H7 (cell line): ENCODE data around the gene PHACTR1. TPM values are rescaled to one million over a fixed set of nuclear protein-coding genes. Genes with fewer than 3 reads are reported as not detected.
"Not testable (repeated sequence)": the region's sequence is repeated elsewhere in the genome, so short reads cannot be mapped to it uniquely, and the experiment has no call there.

ENCODE experiments used
- DNase-seq: peaks from one replicate; pipeline ENCODE4 v3.0.0; 2012
- H3K27me3 ChIP-seq: 2 replicates; pipeline ENCODE4 v1.6.0; 2011; ENCODE audit warnings: mild to moderate bottlenecking, low read length; ENCODE audit not compliant: control insufficient read depth, insufficient read depth
- H3K36me3 ChIP-seq: replicated peaks from 2 replicates; pipeline ENCODE4 v1.5.1; 2011; ENCODE audit warnings: low read length; ENCODE audit not compliant: control insufficient read depth, insufficient read depth
- H3K4me3 ChIP-seq: 2 replicates; pipeline ENCODE4 v1.5.1; 2011; ENCODE audit warnings: low read depth, mild to moderate bottlenecking, control low read depth, low read length, moderate library complexity; ENCODE audit not compliant: insufficient read depth
- total RNA-seq: library from RNA; depleted of rRNA; stranded (reverse); fragments of >200 nt; shearing (Covaris generic); gene quantifications from 2 replicates; pipeline ENCODE4 v1.2.3, GENCODE V29; 2014

PHACTR1 gene
- total RNA-seq, 1 experiment from 2014 or later: 3.3 TPM

DNA sequence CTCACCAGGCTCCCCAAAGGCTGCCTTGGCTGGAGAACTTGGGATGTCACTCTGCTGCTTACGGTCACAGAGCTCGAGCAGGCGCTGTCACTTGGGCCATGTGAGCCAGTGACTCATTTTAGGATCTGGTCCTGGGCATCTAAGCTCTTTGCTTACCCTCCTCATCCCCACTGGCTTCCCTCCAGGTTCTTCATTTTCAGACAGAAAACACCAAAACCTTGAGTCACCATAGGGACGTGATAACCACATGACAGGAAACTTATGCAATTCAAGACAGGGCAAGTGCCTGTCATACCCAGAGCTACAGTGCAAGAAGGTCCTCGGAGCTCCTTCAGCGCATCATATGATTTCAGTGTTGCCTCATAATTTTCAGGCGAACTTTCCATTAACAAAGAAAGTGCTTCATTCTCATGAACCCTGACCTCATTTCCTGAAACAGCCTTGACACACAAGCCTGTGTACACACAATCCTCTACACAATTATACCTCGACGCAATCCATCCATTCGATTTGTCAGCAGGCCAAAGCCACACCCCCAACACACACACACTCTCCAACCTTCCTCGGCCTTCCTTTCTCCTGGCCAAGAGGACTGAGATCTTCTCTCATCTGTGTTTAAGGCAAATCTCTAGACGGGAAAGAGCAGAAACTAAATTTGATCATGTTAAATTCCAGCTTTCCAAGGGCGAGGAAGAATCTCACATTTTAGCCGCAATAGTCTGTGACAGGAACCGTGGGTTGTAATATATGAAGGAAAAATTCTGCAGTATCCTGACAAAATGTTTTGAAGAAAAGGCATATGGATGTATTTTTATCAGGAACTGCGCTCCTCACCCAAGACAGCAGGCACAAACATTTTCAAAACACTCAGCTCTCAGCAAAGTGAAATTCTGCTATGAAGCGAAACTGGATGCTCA lies 586.4 kb downstream of the PHACTR1 start:
- Histone ChIP-seq H3K36me3 (peaks cover 18% of the 10 kb centered on the region), H3K4me3 (no peak overlapping the region), H3K27me3 (no peaks in the 10 kb centered on the region)
- DNase-seq: no peak

GRCh38 chr6:13303668-13304017 lies 587.1 kb downstream of the PHACTR1 start:
- Histone ChIP-seq H3K4me3 (no peak overlapping the region), H3K36me3 (peaks cover 19% of the 10 kb centered on the region), H3K27me3 (no peaks in the 10 kb centered on the region)
- DNase-seq: no peak

- Histone ChIP-seq H3K36me3 (peaks cover 20% of the 10 kb centered on the region), H3K27me3 (no peaks in the 10 kb centered on the region)
These were observed 587.5 kb downstream of the PHACTR1 start for GRCh38 chr6:13304101-13304500.

DNA sequence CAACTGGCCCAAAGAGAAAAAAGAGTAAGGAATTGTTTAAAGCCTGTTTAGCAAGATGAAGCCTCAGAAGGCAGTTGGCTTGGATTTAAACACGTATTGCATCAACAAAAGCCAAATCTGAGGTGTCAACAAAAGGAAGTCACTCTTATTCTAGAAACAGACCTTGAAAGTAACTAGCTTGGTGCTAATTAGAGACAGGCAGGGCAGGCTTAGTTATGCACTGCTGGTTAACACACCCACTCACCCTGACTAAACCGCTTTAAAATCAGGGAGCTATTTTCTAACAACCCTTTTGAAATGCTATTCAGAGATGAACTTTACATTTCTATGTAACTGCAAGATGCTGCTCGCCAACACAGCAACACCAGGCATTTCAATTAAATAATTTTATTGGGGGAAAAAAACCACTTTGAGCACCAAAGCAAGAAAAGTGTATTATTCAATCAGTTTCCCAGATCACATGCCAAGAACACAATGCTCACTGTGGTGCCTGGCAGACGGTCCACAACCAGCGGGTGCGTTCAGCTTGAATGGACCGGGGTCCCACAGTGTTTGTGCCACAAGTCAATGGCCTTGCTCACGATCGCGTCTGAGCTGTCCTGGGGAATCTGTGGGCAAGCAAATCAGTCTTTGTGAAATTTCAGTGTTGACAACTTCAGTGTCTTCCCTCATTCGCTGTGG lies 588.2 kb downstream of the PHACTR1 start:
- Histone ChIP-seq H3K36me3 (peaks cover 20% of the 10 kb centered on the region), H3K4me3 (no peak overlapping the region), H3K27me3 (no peaks in the 10 kb centered on the region)
- DNase-seq: no peak

More at GRCh38 chr6:13304101-13304500, 587.5 kb downstream of the PHACTR1 start:
- no peak overlapping the region for H3K4me3 ChIP-seq
- no peak for DNase-seq

DNA sequence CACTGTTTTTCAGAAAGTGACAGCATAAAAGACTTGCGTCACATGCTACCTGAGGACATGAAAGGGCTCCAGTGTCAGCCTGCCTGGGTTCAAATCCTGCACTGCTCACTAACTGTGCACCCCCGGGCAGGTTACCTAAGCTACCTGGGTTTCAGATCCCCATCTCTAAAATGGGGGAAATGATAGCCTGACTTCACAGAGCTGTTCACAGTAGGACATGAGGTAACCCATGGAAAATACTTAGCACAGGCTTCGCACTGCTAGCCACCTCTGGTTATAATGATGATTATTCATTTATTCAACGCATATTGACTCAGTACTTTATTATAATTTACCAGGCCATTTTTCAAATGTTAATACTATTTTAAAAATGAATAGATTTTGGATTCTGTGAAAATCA lies 588.7 kb downstream of the PHACTR1 start:
- no peaks in the 10 kb centered on the region for H3K27me3 ChIP-seq
- H3K4me3 ChIP-seq: no peak overlapping the region
- no peak for DNase-seq
- peaks cover 16% of the 10 kb centered on the region for H3K36me3 ChIP-seq

DNA sequence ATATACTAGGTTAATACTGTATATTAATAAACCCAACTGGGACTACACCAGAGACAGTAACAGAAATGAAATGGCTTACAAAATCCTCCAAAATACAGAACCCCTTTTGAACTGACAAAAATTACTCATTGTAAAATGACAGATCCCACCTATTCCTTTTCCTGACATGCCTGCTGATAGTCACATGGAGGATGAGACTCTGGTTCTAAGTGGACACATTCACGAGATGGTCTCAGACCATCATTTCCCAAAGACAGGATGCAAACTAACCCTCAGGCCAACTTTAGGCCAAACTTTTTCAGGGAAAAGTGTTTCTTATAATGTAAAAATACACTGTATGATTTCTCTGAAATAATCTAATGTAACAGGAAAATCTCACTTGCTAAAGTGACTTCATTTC lies 589.2 kb downstream of the PHACTR1 start:
- Histone ChIP-seq H3K36me3 (peaks cover 16% of the 10 kb centered on the region), H3K27me3 (no peaks in the 10 kb centered on the region), H3K4me3 (no peak overlapping the region)
- no peak for DNase-seq

GRCh38 chr6:13307508-13307995 lies 591.0 kb downstream of the PHACTR1 start:
- Histone ChIP-seq H3K4me3 (no peak overlapping the region), H3K36me3 (peaks cover 13% of the 10 kb centered on the region), H3K27me3 (no peaks in the 10 kb centered on the region)
- no peak for DNase-seq

GRCh38 chr6:13308332-13308731 lies 591.8 kb downstream of the PHACTR1 start:
- Histone ChIP-seq H3K27me3 (no peaks in the 10 kb centered on the region), H3K36me3 (peaks cover 9% of the 10 kb centered on the region)
- DNase-seq: no peak

DNA sequence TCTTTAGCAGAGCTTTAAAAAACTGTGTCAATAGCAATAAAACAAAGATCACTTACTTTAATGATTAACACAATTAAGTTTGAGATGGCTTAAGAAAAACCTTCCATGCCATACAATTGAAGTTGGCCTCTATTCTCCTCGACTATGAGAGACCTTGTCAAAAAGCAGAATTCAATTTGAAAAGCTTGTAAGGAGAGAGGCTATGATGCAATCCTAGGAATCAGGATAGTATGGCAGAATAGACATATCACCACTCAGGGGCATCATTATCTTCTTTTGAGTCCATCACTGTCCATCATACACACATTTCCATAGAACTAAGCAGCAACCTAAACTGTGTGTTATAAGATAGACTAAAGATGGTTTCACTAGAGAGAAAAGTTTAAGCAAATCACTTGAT lies 594.6 kb downstream of the PHACTR1 start:
- no peaks in the 10 kb centered on the region for H3K27me3 ChIP-seq
- peaks cover 11% of the 10 kb centered on the region for H3K36me3 ChIP-seq
- no peak for DNase-seq
- H3K4me3 ChIP-seq: no peak overlapping the region

More at GRCh38 chr6:13308332-13308731, 591.8 kb downstream of the PHACTR1 start:
- no peak overlapping the region for H3K4me3 ChIP-seq

DNA sequence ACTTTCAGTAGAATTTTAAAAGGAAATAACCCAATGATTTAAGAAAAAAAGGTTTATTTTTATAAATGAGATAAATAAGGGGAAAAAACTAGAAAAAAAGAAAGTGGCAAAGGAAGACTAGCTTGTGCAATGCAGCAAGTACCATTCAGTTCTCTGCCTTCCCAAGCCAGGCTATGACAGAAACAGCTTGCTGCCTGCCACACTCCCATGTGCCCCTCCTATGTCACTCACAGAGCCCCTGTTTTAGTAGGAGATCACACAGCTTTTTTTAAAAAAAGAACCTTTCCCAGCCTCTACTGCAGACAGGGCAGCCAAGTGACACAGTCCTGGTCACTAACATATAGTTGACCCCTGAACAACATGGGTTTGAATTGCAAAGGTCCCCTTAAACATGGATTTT lies 598.2 kb downstream of the PHACTR1 start:
- DNase-seq: no peak
- Histone ChIP-seq H3K36me3 (peaks cover 20% of the 10 kb centered on the region), H3K27me3 (no peaks in the 10 kb centered on the region), H3K4me3 (no peak overlapping the region)

DNA sequence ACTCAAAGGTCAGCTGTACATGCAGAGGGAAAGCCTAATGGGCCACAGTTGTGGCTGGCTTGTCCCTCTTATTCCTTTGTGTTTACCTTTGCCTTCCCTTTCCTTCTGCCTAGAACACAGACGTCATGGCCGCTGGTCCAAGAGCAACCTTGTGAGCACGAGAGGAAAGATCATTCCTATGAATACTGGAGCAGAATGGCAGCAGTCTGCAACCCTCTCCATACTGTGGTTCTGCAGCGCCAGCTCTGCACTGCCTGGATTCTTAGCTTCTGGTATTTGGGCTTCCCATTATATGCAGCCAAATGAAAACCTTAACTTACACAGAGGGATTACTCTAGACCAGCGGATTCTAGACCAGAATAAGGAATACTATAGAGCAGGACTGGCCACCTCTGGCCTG lies 599.3 kb downstream of the PHACTR1 start:
- DNase-seq: no peak
- Histone ChIP-seq H3K4me3 (no peak overlapping the region), H3K36me3 (peaks cover 23% of the 10 kb centered on the region), H3K27me3 (no peaks in the 10 kb centered on the region)

GRCh38 chr6:13318821-13319220 lies 602.3 kb downstream of the PHACTR1 start:
- Histone ChIP-seq H3K27me3 (no peaks in the 10 kb centered on the region), H3K4me3 (no peak overlapping the region), H3K36me3 (peaks cover 25% of the 10 kb centered on the region)
- no peak for DNase-seq

DNA sequence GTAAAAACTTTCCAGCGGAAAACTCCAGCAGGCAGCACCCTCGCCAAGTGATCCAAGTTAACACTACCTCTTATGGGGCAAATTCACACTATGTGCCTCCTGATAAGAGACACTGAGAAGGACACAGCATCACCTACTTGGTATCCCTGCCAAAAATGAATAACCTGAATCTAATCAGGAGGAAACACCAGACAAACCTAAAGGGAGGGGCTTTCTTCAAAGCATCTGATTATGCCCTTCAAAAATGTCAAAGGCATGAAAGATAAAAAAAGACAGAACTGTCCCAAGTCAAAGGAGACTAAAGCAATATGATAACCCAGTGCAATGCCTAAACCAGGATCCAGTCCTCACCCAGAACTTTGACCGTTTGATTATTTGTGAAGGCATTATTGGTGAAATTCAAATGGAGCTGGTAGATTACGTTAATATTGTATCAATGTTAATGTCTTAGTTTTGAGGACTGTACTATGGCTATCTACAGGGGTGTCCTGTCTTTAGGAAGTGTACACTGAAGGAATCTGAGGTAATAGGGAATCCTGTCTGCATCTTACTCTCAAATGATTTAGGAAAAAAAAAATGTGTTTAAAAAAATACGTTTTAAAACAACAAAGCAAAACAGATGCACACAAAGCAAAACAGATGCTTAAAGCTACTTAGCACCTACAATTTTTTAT lies 603.5 kb downstream of the PHACTR1 start:
- no peaks in the 10 kb centered on the region for H3K27me3 ChIP-seq
- no peak overlapping the region for H3K4me3 ChIP-seq
- H3K36me3 ChIP-seq: peaks cover 28% of the 10 kb centered on the region
- DNase-seq: no peak

DNA sequence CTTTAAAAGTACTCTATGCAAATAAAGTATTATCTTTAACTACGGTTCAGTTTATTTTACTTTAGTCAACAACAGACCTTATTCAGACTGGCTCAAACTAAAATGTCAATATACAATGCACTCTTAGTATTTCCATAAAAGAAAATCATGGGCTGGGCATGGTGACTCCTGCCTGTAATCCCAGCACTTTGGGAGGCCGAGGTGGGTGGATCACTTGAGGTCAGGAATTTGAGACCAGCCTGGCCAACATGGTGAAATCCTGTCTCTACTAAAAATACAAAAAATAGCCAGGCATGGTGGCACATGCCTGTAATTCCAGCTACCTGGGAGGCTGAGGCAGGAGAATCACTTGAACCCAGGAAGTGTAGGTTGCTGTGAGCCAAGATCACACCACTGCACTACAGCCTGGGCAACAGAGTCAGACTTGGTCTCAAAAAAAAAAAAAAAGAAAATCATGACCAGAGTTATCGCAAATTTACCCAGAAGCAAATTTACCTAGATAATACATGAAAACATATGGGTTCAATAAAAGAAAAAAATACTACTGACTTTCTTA lies 609.5 kb downstream of the PHACTR1 start:
- not testable (repeated sequence) for H3K36me3 ChIP-seq, DNase-seq, H3K4me3 ChIP-seq, H3K27me3 ChIP-seq
